ENCODE measurements around the gene ENDOU. TPM values are rescaled to one million over a fixed set of nuclear protein-coding genes. Genes with fewer than 3 reads are reported as not detected.

The ENDOU gene
- polyA plus RNA-seq, 1 of the 3 experiments (the other 2 are of a cell fraction), result not detected

- Histone ChIP-seq H3F3A (replicated peaks; ENCODE audit: insufficient read depth) (no peaks in the 10 kb centered on the region), H3K9me2 (no peaks in the 10 kb centered on the region), H3K27ac (ENCODE audit: low read depth in 2 of 2, low read length in 1 of 2) (no peak overlapping the region), H4K20me1 (ENCODE audit: insufficient read depth) (no peaks in the 10 kb centered on the region), H3K4me1 (ENCODE audit: control insufficient read depth in 1 of 2, insufficient read depth in 2 of 2, low read depth in 1 of 2, low read length in 1 of 2) (peaks cover 4 to 14% of the 10 kb centered on the region in 2 experiments; a peak in 2 of 4 replicates), H2AFZ (ENCODE audit: low read depth) (no peak overlapping the region), H3K36me3 (replicated peaks in 1 of 2; ENCODE audit: control insufficient read depth in 1 of 2, insufficient read depth in 2 of 2, low read length in 1 of 2) (no peaks in the 10 kb centered on the region), H3K9ac (no peak overlapping the region), H3K79me2 (ENCODE audit: insufficient read depth) (no peaks in the 10 kb centered on the region), H3K4me3 (ENCODE audit: low read depth in 2 of 2, low read length in 1 of 2) (no peak overlapping the region), H3K9me3 (no peaks in the 10 kb centered on the region), H3K4me2 (no peak overlapping the region), H3K27me3 (ENCODE audit: insufficient read depth) (no peaks in the 10 kb centered on the region)
- CTCF ChIA-PET, result interaction anchor here (0.7 to 43.0 kb wide), 27 partner anchors 10 to 683 kb away, joined by 3 to 1294 read pairs (median 8); partner anchors contain the start of genes ENDOU, RAPGEF3, RPAP3 and SLC48A1
- POLR2A ChIA-PET, result interaction anchor here (0.6 to 1.4 kb wide), 2 partner anchors 121 to 999 kb away, joined by 3 to 4 read pairs; no protein-coding TSS in a partner anchor
- 85% methylated on average over 13 of the region's 13 CpGs for WGBS (ENCODE audit: low lambda C conversion rate)
- TF ChIP-seq CHD2 (IDR thresholded peaks at IDR 0.05; ENCODE audit: low read length, partially characterized antibody) (no peak), SMC3 (IDR thresholded peaks at IDR 0.05; ENCODE audit: low read depth, low read length) (no peak), NRF1 (IDR thresholded peaks at IDR 0.05; ENCODE audit: low read depth, low read length) (no peak), PBX3 (IDR thresholded peaks at IDR 0.05) (no peak), MEF2A (IDR thresholded peaks at IDR 0.05; ENCODE audit: borderline replicate concordance, low read depth) (no peak), YY1 (IDR thresholded peaks at IDR 0.05; ENCODE audit: low read depth) (no peak), RAD21 (IDR thresholded peaks at IDR 0.05; ENCODE audit: low read length) (no peak), EZH2phosphoT487 (IDR thresholded peaks at IDR 0.05; ENCODE audit: borderline replicate concordance, low read depth) (no peak), FOSL2 (IDR thresholded peaks at IDR 0.05; ENCODE audit: borderline replicate concordance, low read depth) (no peak), RXRA (IDR thresholded peaks at IDR 0.05; ENCODE audit: borderline replicate concordance, low read depth) (no peak), REST (IDR thresholded peaks at IDR 0.05; ENCODE audit: low read depth, low read length) (no peak), POLR2AphosphoS5 (IDR thresholded peaks at IDR 0.05; ENCODE audit: low read depth, low read length) (no peak), ZBTB33 (IDR thresholded peaks at IDR 0.05; ENCODE audit: borderline replicate concordance, low read depth) (no peak), TEAD4 (IDR thresholded peaks at IDR 0.05; ENCODE audit: borderline replicate concordance, insufficient read depth) (no peak), ELF1 (IDR thresholded peaks at IDR 0.05) (no peak), FOXM1 (IDR thresholded peaks at IDR 0.05; ENCODE audit: low read depth) (no peak)
- TF ChIP-seq, protein P1, sequence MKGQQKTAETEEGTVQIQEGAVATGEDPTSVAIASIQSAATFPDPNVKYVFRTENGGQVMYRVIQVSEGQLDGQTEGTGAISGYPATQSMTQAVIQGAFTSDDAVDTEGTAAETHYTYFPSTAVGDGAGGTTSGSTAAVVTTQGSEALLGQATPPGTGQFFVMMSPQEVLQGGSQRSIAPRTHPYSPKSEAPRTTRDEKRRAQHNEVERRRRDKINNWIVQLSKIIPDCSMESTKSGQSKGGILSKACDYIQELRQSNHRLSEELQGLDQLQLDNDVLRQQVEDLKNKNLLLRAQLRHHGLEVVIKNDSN (IDR thresholded peaks at IDR 0.05; ENCODE audit: borderline replicate concordance, low read depth), result no peak
- no peak for DNase-seq
These were observed 9.3 kb downstream of the ENDOU start for GRCh38 chr12:47715877-47716548.
